Stimulated activated CD4-positive, alpha-beta T cell treated with anti-CD3 and anti-CD28 coated beads, TNF-alpha, amount 100 ng/mL, for 4 hours (primary cell): ENCODE data around the gene ZNRF3.
A peak's percentile ranks its signal among the peaks of the same experiment; 100 is the strongest.
"Not testable (repeated sequence)": the region's sequence is repeated elsewhere in the genome, so short reads cannot be mapped to it uniquely, and the experiment has no call there.

Experiments
- DNase-seq, 3 experiments: peaks; one replicate each; pipeline ENCODE4 v3.0.0-alpha.2; 2020; ENCODE audit warnings: low read depth in 3 of 3

ZNRF3 gene

GRCh38 chr22:29065468-29066190, 182.3 kb downstream of the ZNRF3 start:
- DNase-seq, result no peak

GRCh38 chr22:29069463-29069862, 186.1 kb downstream of the ZNRF3 start:
- DNase-seq, result no peak

- DNase-seq, result no peak
These were observed 187.1 kb downstream of the ZNRF3 start for GRCh38 chr22:29070490-29070889.

GRCh38 chr22:29071261-29072045, 188.1 kb downstream of the ZNRF3 start:
- no peak for DNase-seq

- DNase-seq, result peak; percentile 59 to 74 (median 70)
These were observed 189.0 kb downstream of the ZNRF3 start for GRCh38 chr22:29072193-29072978.

- DNase-seq, result no peak
These were observed 189.7 kb downstream of the ZNRF3 start, which contains the start of gene KREMEN1 for GRCh38 chr22:29072979-29073617. KREMEN1 (plus strand) TSS chr22:29073035; CDS start chr22:29073131, 96 bp downstream.

- DNase-seq, result peak in 1 of 3 experiments; percentile 28
These were observed 190.4 kb downstream of the ZNRF3 start for GRCh38 chr22:29073618-29074275.

- DNase-seq, result no peak
These were observed 191.0 kb downstream of the ZNRF3 start for GRCh38 chr22:29074276-29074772.

GRCh38 chr22:29078036-29078868, 194.9 kb downstream of the ZNRF3 start:
- no peak for DNase-seq

- no peak for DNase-seq
These were observed 195.5 kb downstream of the ZNRF3 start for GRCh38 chr22:29078869-29079207.

GRCh38 chr22:29079218-29079901, 196.0 kb downstream of the ZNRF3 start:
- DNase-seq, result no peak

GRCh38 chr22:29080106-29080975, 197.0 kb downstream of the ZNRF3 start:
- no peak for DNase-seq

- DNase-seq, result no peak
These were observed 198.3 kb downstream of the ZNRF3 start for GRCh38 chr22:29081517-29082236.

- no peak for DNase-seq
These were observed 199.6 kb downstream of the ZNRF3 start for GRCh38 chr22:29082826-29083545.

- DNase-seq, result not testable (repeated sequence)
These were observed 200.2 kb downstream of the ZNRF3 start for GRCh38 chr22:29083576-29083932.

GRCh38 chr22:29083933-29084591, 200.7 kb downstream of the ZNRF3 start:
- no peak for DNase-seq

GRCh38 chr22:29087012-29087411, 203.6 kb downstream of the ZNRF3 start:
- DNase-seq, result no peak
